Heart left ventricle (tissue), 16 donors: ENCODE results near the gene RHOA. TPM values are rescaled to one million over a fixed set of nuclear protein-coding genes. Genes with fewer than 3 reads are reported as not detected.

Source experiments
- ATAC-seq, 4 donors: fragments of 200-7000 bp; cut with Tn5 transposase; one replicate each; pipeline ENCODE4 v1.9.1; 2020 to 2022; ENCODE audit warnings: moderate library complexity in 4 of 4, mild to moderate bottlenecking in 3 of 4, moderate number of reproducible peaks in 1 of 4
- DNase-seq, 5 donors: peaks; one replicate each; pipeline ENCODE4 v3.0.0-alpha.2; 2020
- H3K27ac ChIP-seq, 12 donors: fragments of 200-600 bp; sonication (generic) in 4 of 12; one replicate each; pipeline versions ENCODE4 v1.5.0 to v1.8.0; 2016 to 2022; ENCODE audit warnings: mild to moderate bottlenecking in 2 of 12
- H3K27me3 ChIP-seq, 9 donors: fragments of 200-600 bp; sonication (generic) in 2 of 9; one replicate each; pipeline versions ENCODE4 v1.5.1 to v1.8.0; 2016 to 2022; ENCODE audit warnings: mild to moderate bottlenecking in 3 of 9
- H3K36me3 ChIP-seq, 9 donors: fragments of 200-600 bp; sonication (generic) in 2 of 9; one replicate each; pipeline versions ENCODE4 v1.5.0 to v1.8.0; 2018 to 2022; ENCODE audit warnings: mild to moderate bottlenecking in 2 of 9
- H3K4me1 ChIP-seq, 12 donors: fragments of 200-600 bp; sonication (generic) in 4 of 12; one replicate each; pipeline versions ENCODE4 v1.5.0 to v1.8.0; 2016 to 2022; ENCODE audit warnings: mild to moderate bottlenecking in 3 of 12
- H3K4me3 ChIP-seq, 12 donors: fragments of 200-600 bp; sonication (generic) in 4 of 12; one replicate each; pipeline versions ENCODE4 v1.5.0 to v1.8.0; 2017 to 2022; ENCODE audit warnings: mild to moderate bottlenecking in 9 of 12, moderate library complexity in 4 of 12
- H3K9me3 ChIP-seq, 12 donors: fragments of 200-600 bp; sonication (generic) in 4 of 12; one replicate each; pipeline versions ENCODE4 v1.5.0 to v1.8.0; 2016 to 2022; ENCODE audit warnings: mild to moderate bottlenecking in 1 of 12
- POLR2A ChIP-seq, 2 donors: fragments of 450-650 bp; IDR thresholded peaks; one replicate each; pipeline ENCODE4 v1.6.1; 2017; ENCODE audit warnings: antibody characterized with exemption in 2 of 2, mild to moderate bottlenecking in 2 of 2, moderate library complexity in 2 of 2
- WGBS, 4 donors: extraction: QIAGEN DNeasy Blood & Tissue Kit in 2 of 4; methylation state at CpG; one replicate each; pipeline versions ENCODE4 v1.1.5 to v1.1.7; 2013 to 2018; 5-methylcytosine and 5-hydroxymethylcytosine counted together
- intact Hi-C, 10 donors: fragments of 100-400 bp; cut with DNase I; formaldehyde crosslinking; loops; one replicate each; pipeline versions ENCODE4 v1.11.1 to v1.14.2; 2022
- long read RNA-seq, 3 donors: library from polyadenylated mRNA; unstranded; transcript quantifications; one replicate each; pipeline ENCODE4 v2.0.0, GENCODE V29; 2020 to 2021
- polyA plus RNA-seq, 2 donors: library from polyadenylated mRNA; stranded (reverse); fragments of 200-250 nt; gene quantifications; one replicate each; pipeline ENCODE4 v1.2.3, GENCODE V29; 2013
- total RNA-seq, 9 donors: library from RNA; depleted of rRNA in 2 of 9; stranded (reverse); fragments of >200 nt in 2 of 9; fragmentation: NEBNext Ultra II Directional in 3 of 9; extraction: Animal tissue kit (Norgen Biotek cat#: 25700) in 3 of 9; gene quantifications; one replicate each; pipeline versions ENCODE4 v1.1.0 to v1.2.4, GENCODE V29; 2016 to 2023
- TF ChIP-seq, protein P1 (sequence below), 12 donors: fragments of 200-600 bp; sonication (generic) in 4 of 12; IDR thresholded peaks; one replicate each; pipeline versions ENCODE4 v1.5.0 to v1.8.0; 2018 to 2022; ENCODE audit warnings: antibody characterized with exemption in 12 of 12, mild to moderate bottlenecking in 5 of 12
- donor health status: ischemic (EF 13 %, LVEDD 7.1; RV severe dilation, severe dysfunction).
- donor health status: healthy with polysubstance abuse.
- donor health status: DM: no; HTN: yes; CAD: no.
- donor health status: DM: no; HTN: no; CAD: no.
- donor health status: ischemic (EF 25% LVEDD 6.9; RV normal size, moderate dysfunction).
- donor health status: ischemic (EF 25% LVEDD 5.7; RV mildly dilated, moderate dysfunction).
- donor health status: healthy.
- donor health status: DM: yes; HTN: yes; CAD: no.
- donor health status: ischemic (EF 35%, LVEDD 5.7; RV mildly dilated, moderate dysfunction).
- donor health status: nonischemic (EF 11% LVEDD 7.7; RV severe dilation, severe dysfunction).
- donor health status: DM: yes; HTN: yes; CAD: no.
- donor health status: PGD.
- donor health status: ischemic (EF 29% LVEDD 5.4; RV normal size, mild dysfunction).
- donor health status: nonischemic (EF 23%, LVEDD 6.1; RV moderate dilation, normal function).

RHOA gene
- total RNA-seq (100 to 1,000 TPM; 224 to 479 (median 291) TPM), polyA plus RNA-seq (100 to 1,000 TPM; 106 to 406 TPM)
- long read RNA-seq, donor 1, transcript RHOA-202 (5 exons, 2,031 nt): major isoform, 219 of 259 reads
- long read RNA-seq, donor 1, partial matches to known transcripts: 14 of 259 reads
- long read RNA-seq, donor 1, other reads (novel, unspliced or antisense): 26 of 259 reads
- long read RNA-seq, donor 2, transcript RHOA-202 (5 exons, 2,031 nt): major isoform, 1,254 of 1,367 reads
- long read RNA-seq, donor 2, partial matches to known transcripts: 45 of 1,367 reads
- long read RNA-seq, donor 2, other reads (novel, unspliced or antisense): 66 of 1,367 reads
- long read RNA-seq, donor 3, transcript RHOA-202 (5 exons, 2,031 nt): major isoform, 217 of 249 reads
- long read RNA-seq, donor 3, partial matches to known transcripts: 9 of 249 reads
- long read RNA-seq, donor 3, other reads (novel, unspliced or antisense): 23 of 249 reads

GRCh38 chr3:49411968-49412631, at the start of gene RHOA, which contains the start of gene TCTA:
Gene RHOA (minus strand): TSS chr3:49411976. CDS start chr3:49375589, 36,387 bp downstream.
Gene TCTA (plus strand): TSS chr3:49412423. CDS start chr3:49412427, 4 bp downstream.
- ATAC-seq: peak; percentile 95 to 97 (median 96)
- no peaks in the 10 kb centered on the region for H3K9me3 ChIP-seq
- peaks cover 7 to 79% (median 50%) of the 10 kb centered on the region in 12 donors for H3K4me1 ChIP-seq
- peaks cover 0 to 27% (median 15%) of the 10 kb centered on the region in 9 donors for H3K36me3 ChIP-seq
- intact Hi-C loops: loop anchor here in 8 of 10 donors (1.0 to 10.0 kb wide), 9 partner anchors 15 to 247 kb away; partner anchors contain the start of genes GPX1 (in 7 of the 8), USP4 (in 4 of the 8), CCDC71 (in 1 of the 8) and NICN1 (in 1 of the 8)
- peak within 1 kb of the TSS; percentile 67 to 99 (median 86) for H3K4me3 ChIP-seq
- peak within 1 kb of the TSS; percentile 91 to 99 (median 98) for H3K27ac ChIP-seq
- DNase-seq: peak; percentile 99 to 100 (median 100)
- no peaks in the 10 kb centered on the region for H3K27me3 ChIP-seq
- 0 to 1% (median 0%) methylated on average over 23 to 62 of the region's 62 CpGs for WGBS, 4 donors
- TF ChIP-seq, protein P1, sequence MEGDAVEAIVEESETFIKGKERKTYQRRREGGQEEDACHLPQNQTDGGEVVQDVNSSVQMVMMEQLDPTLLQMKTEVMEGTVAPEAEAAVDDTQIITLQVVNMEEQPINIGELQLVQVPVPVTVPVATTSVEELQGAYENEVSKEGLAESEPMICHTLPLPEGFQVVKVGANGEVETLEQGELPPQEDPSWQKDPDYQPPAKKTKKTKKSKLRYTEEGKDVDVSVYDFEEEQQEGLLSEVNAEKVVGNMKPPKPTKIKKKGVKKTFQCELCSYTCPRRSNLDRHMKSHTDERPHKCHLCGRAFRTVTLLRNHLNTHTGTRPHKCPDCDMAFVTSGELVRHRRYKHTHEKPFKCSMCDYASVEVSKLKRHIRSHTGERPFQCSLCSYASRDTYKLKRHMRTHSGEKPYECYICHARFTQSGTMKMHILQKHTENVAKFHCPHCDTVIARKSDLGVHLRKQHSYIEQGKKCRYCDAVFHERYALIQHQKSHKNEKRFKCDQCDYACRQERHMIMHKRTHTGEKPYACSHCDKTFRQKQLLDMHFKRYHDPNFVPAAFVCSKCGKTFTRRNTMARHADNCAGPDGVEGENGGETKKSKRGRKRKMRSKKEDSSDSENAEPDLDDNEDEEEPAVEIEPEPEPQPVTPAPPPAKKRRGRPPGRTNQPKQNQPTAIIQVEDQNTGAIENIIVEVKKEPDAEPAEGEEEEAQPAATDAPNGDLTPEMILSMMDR (IDR thresholded peaks at IDR 0.05): no peak
- TF ChIP-seq POLR2A (IDR thresholded peaks at IDR 0.05): peak; percentile 90 to 96

DNA sequence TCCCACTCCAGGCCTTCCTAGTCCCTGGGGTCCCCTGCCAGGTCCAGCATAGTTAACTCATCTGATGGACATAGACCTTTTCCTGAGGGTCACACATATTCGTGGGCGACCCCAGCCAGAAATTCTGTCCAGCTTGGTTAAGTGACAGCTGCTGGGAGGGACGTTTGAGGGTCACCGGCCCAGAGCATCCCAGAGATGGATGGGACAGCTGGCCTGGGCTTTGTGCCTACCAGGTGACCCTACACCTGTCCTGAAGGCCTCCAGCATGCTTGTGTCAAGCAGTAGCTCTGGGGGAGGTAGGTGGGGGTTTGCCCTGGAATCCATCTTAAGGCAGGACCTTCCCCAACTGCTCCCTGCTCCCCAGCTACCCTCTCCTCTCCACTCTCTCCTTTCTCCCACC, 49.2 kb upstream of the RHOA start:
- H3K27ac ChIP-seq: peak overlapping the region in 5 of 12 donors; percentile 23 to 63 (median 47)
- DNase-seq: no peak

DNA sequence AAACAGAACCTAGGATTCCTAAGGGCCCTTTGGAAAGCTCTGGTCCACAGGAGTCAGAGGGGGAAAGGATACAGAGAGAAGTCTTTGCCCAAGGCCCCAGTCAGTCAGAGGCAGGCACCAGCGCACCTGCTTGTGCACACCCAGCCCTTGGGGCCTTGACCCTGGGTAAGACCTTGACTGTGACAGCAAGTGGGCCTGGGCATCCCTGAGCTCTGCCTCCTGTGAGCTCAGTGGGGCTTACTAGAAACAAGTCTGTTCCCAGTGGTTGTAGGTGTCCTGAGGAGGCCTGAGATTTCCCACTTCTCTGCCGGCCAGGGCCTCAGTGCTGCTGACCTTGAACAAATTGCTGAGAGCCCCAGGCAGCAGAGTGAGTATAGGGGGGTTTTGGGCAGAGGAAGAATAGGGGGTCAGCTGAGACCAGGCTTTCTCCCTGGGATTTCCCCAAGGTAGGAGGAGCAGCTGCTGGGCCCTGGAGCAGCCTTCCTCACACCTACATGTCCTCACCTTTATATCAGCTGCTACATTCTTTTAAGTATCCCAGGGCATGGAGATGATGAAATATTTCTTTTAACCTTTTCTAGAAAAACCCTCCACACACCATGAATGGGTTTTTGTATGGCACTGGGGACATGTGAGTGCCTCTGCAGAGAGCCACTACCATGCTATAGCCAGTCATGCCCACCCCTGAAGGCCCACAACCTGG, 48.6 kb upstream of the RHOA start:
- WGBS, 4 donors: 43 to 83% (median 79%) methylated on average over 1 to 2 of the region's 2 CpGs
- DNase-seq (peak in 1 of 5 donors; percentile 39), ATAC-seq (no peak)
- H3K4me1 ChIP-seq: peaks cover 0 to 46% (median 18%) of the 10 kb centered on the region in 12 donors
- H3K27ac ChIP-seq: no peak overlapping the region
- intact Hi-C loops: loop anchor here in 1 of 10 donors (10.0 kb wide), 1 partner anchor 46 kb away; the partner anchor contains the start of genes RHOA and TCTA
- no peaks in the 10 kb centered on the region for H3K9me3 ChIP-seq
- TF ChIP-seq POLR2A (IDR thresholded peaks at IDR 0.05): no peak
- TF ChIP-seq, protein P1 (IDR thresholded peaks at IDR 0.05): no peak
- no peaks in the 10 kb centered on the region for H3K27me3 ChIP-seq
- H3K4me3 ChIP-seq: no peak overlapping the region
- H3K36me3 ChIP-seq: no peaks in the 10 kb centered on the region

More for the DNA sequence above, 49.2 kb upstream of the RHOA start:
- H3K9me3 ChIP-seq: no peaks in the 10 kb centered on the region
- no peaks in the 10 kb centered on the region for H3K36me3 ChIP-seq
- no peaks in the 10 kb centered on the region for H3K27me3 ChIP-seq
- intact Hi-C loops: loop anchor here in 1 of 10 donors (10.0 kb wide), 1 partner anchor 46 kb away; the partner anchor contains the start of genes RHOA and TCTA
- peak in 1 of 4 donors; percentile 5 for ATAC-seq
- TF ChIP-seq, protein P1 (IDR thresholded peaks at IDR 0.05): no peak
- no peak for TF ChIP-seq POLR2A (IDR thresholded peaks at IDR 0.05)
- no peak overlapping the region for H3K4me3 ChIP-seq
- peaks cover 0 to 48% (median 20%) of the 10 kb centered on the region in 12 donors for H3K4me1 ChIP-seq
- whole genome bisulfite sequencing, 4 donors: 84 to 94% (median 90%) methylated on average over 4 of the region's 4 CpGs
